Testis (tissue), 2 donors: Measurements from ENCODE around the gene CA5A.

Source experiments
- CTCF ChIP-seq, 3 experiments: fragments of 450-650 bp in 2 of 3; fragments of 200-600 bp in 1 of 3; sonication (generic) in 1 of 3; IDR thresholded peaks; one replicate each; pipeline ENCODE4 v1.5.1; 2016 to 2019; ENCODE audit warnings: antibody characterized with exemption in 3 of 3, mild to moderate bottlenecking in 2 of 3, moderate library complexity in 1 of 3
- POLR2A ChIP-seq: fragments of 450-650 bp; IDR thresholded peaks from one replicate; pipeline ENCODE4 v1.6.1; 2017; ENCODE audit warnings: antibody characterized with exemption, mild to moderate bottlenecking, moderate library complexity

- TF ChIP-seq CTCF (IDR thresholded peaks at IDR 0.05) (no peak), POLR2A (no peak)
Measured at GRCh38 chr16:87956365-87957231, 20.3 kb upstream of the CA5A start.
